GM12873 (cell line): ENCODE results near the gene MYOM3.

ENCODE experiments used
- CTCF ChIP-seq: IDR thresholded peaks from 2 replicates; pipeline ENCODE4 v1.5.1; 2012; ENCODE audit warnings: low read depth, mild to moderate bottlenecking, moderate library complexity, low read length, control low read depth; ENCODE audit not compliant: insufficient read depth; ENCODE audit errors: missing control alignments

Gene MYOM3

GRCh38 chr1:24111996-24112779, at the start of gene MYOM3:
Gene MYOM3 (minus strand): TSS chr1:24112135. CDS start chr1:24108636, 3,499 bp downstream.
- TF ChIP-seq CTCF = peak; percentile 57

- no peak for TF ChIP-seq CTCF
Measured at GRCh38 chr1:24161270-24161669, 49.3 kb upstream of the MYOM3 start.

GRCh38 chr1:24159366-24159765, 47.4 kb upstream of the MYOM3 start:
- TF ChIP-seq CTCF = no peak

- TF ChIP-seq CTCF = peak; percentile 30
Measured at GRCh38 chr1:24157918-24158481, 46.1 kb upstream of the MYOM3 start.

- no peak for TF ChIP-seq CTCF
Measured at GRCh38 chr1:24156542-24157260, 44.8 kb upstream of the MYOM3 start.

- peak; percentile 53 for TF ChIP-seq CTCF
Measured at GRCh38 chr1:24155011-24155782, 43.3 kb upstream of the MYOM3 start.

- no peak for TF ChIP-seq CTCF
Measured at GRCh38 chr1:24154215-24154614, 42.3 kb upstream of the MYOM3 start.
